OCI-LY3 (cell line): ENCODE measurements around the gene NR3C2.

Source experiments
- H2AFZ ChIP-seq: fragments of 200-600, 300-600 bp; shearing (Covaris generic); 2 replicates; pipeline ENCODE4 v1.6.0; 2014; ENCODE audit warnings: antibody characterized with exemption, low read depth, low read length
- H3K27ac ChIP-seq: fragments of 200-600, 300-600 bp; sonication (generic); 2 replicates; pipeline ENCODE4 v1.5.1; 2014; ENCODE audit warnings: mild to moderate bottlenecking, low read length, moderate library complexity, mixed read lengths
- H3K27me3 ChIP-seq: fragments of 200-600, 300-600 bp; sonication (generic); 2 replicates; pipeline ENCODE4 v1.6.1; 2014; ENCODE audit warnings: low read depth, low read length, mixed read lengths
- H3K36me3 ChIP-seq: fragments of 200-600, 300-600 bp; sonication (generic); replicated peaks from 2 replicates; pipeline ENCODE3; 2014; ENCODE audit warnings: low read depth, low read length, mixed read lengths
- H3K4me1 ChIP-seq: fragments of 300-600, 200-600 bp; sonication (generic); 2 replicates; pipeline ENCODE4 v1.6.1; 2014; ENCODE audit warnings: low read length, mixed read lengths
- H3K4me2 ChIP-seq: fragments of 200-600, 300-600 bp; sonication (generic); 2 replicates; pipeline ENCODE4 v1.6.1; 2014; ENCODE audit warnings: low read length, mixed read lengths
- H3K4me3 ChIP-seq: fragments of 300-600, 200-600 bp; sonication (generic); 2 replicates; pipeline ENCODE4 v1.5.1; 2014; ENCODE audit warnings: antibody characterized with exemption, mild to moderate bottlenecking, low read length, moderate library complexity
- H3K79me2 ChIP-seq: fragments of 300-600, 200-600 bp; shearing (Covaris generic); 2 replicates; pipeline ENCODE4 v1.6.1; 2014; ENCODE audit warnings: mild to moderate bottlenecking, low read length, mixed read lengths
- H3K9ac ChIP-seq: fragments of 300-600, 200-600 bp; shearing (Covaris generic); 2 replicates; pipeline ENCODE4 v1.6.0; 2014; ENCODE audit warnings: mild to moderate bottlenecking, low read length, moderate library complexity
- H3K9me3 ChIP-seq: fragments of 200-600, 300-600 bp; shearing (Covaris generic); 2 replicates; pipeline ENCODE4 v1.6.1; 2014; ENCODE audit warnings: low read length, mixed read lengths; ENCODE audit not compliant: insufficient read depth
- H4K20me1 ChIP-seq: fragments of 200-600, 300-600 bp; sonication (generic); 2 replicates; pipeline ENCODE4 v1.6.1; 2016; ENCODE audit warnings: low read length, mixed read lengths; ENCODE audit not compliant: insufficient read depth
- EZH2phosphoT487 ChIP-seq: fragments of 200-600 bp; shearing (Covaris generic); IDR thresholded peaks from 2 replicates; pipeline ENCODE4 v1.6.1; 2018; ENCODE audit warnings: antibody characterized with exemption, mixed run types, low read depth
- TF ChIP-seq, protein P1 (sequence below): fragments of 200-600, 300-600 bp; sonication (generic); IDR thresholded peaks from 2 replicates; pipeline ENCODE4 v1.5.1; 2014; ENCODE audit warnings: antibody characterized with exemption, low read length, low read depth

Gene NR3C2

DNA sequence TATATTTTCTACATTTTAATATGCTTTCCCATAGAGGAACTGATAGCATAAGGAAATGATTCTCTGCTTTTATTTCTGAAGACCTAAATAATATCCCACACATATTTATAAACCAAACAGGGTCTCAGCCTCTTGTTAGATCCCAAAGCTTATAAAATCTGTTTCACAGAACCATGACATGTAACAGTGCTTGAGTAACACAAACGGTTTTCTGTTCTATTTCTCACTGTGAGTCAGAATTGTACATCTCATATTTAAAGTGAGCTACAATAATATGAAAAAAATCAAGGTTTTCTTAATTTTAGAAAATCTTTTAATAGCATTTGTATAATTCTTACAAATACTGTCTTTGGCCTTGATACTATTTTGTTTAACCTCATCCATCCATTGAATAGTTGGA lies 51.2 kb downstream of the NR3C2 start:
- Histone ChIP-seq H3K79me2 (no peaks in the 10 kb centered on the region), H3K4me2 (no peak overlapping the region), H3K4me3 (no peak overlapping the region), H3K27me3 (no peaks in the 10 kb centered on the region), H3K9ac (no peak overlapping the region), H4K20me1 (no peaks in the 10 kb centered on the region), H2AFZ (no peak overlapping the region), H3K27ac (no peak overlapping the region), H3K9me3 (no peaks in the 10 kb centered on the region), H3K4me1 (no peaks in the 10 kb centered on the region), H3K36me3 (no peaks in the 10 kb centered on the region)
- TF ChIP-seq, protein P1, sequence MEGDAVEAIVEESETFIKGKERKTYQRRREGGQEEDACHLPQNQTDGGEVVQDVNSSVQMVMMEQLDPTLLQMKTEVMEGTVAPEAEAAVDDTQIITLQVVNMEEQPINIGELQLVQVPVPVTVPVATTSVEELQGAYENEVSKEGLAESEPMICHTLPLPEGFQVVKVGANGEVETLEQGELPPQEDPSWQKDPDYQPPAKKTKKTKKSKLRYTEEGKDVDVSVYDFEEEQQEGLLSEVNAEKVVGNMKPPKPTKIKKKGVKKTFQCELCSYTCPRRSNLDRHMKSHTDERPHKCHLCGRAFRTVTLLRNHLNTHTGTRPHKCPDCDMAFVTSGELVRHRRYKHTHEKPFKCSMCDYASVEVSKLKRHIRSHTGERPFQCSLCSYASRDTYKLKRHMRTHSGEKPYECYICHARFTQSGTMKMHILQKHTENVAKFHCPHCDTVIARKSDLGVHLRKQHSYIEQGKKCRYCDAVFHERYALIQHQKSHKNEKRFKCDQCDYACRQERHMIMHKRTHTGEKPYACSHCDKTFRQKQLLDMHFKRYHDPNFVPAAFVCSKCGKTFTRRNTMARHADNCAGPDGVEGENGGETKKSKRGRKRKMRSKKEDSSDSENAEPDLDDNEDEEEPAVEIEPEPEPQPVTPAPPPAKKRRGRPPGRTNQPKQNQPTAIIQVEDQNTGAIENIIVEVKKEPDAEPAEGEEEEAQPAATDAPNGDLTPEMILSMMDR, result no peak
- TF ChIP-seq EZH2phosphoT487, result no peak

DNA sequence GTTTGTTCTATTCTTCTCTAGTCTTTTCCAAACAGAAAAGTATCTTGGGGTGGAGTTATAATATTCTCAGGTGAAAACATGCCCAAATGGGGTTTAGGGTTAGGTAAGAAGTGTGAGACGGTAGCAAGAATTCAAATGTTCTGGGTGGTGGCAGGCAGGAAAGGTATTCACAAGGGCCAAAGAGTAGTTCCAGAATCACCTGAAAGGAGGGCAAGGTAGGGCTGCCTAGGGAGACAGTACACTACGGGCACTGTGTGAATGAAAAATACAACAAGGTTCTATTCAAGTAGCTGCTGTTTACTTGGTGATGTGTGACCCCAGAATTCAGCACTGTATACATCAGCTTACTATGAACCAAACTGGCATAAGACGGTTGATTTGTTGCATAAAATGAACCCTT lies 51.9 kb downstream of the NR3C2 start:
- Histone ChIP-seq H3K27me3 (no peaks in the 10 kb centered on the region), H2AFZ (no peak overlapping the region), H3K4me1 (no peaks in the 10 kb centered on the region), H3K27ac (no peak overlapping the region), H4K20me1 (no peaks in the 10 kb centered on the region), H3K4me2 (no peak overlapping the region), H3K9me3 (no peaks in the 10 kb centered on the region), H3K9ac (no peak overlapping the region), H3K4me3 (no peak overlapping the region), H3K79me2 (no peaks in the 10 kb centered on the region), H3K36me3 (no peaks in the 10 kb centered on the region)
- TF ChIP-seq EZH2phosphoT487, result no peak
- TF ChIP-seq, protein P1, result no peak

DNA sequence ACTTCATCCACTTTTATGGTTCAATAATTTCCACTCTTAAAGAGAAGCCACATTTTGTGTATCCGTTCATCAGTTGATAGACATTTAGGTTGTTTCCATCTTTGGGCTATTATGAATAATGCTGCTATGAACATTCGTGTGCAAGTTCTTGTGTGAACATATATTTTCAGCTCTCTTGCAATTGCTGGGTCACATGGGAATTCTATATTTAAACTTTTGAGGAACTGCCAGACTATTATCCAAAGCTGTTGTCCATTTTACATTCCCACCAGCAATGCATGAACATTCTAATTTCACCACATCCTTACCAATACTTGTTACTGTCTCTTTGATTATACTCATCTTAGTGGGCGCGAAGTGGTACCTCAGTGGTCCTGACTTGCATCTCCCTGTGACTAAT lies 61.9 kb downstream of the NR3C2 start:
- H3K4me1 ChIP-seq, result no peaks in the 10 kb centered on the region
- no peaks in the 10 kb centered on the region for H4K20me1 ChIP-seq
- no peak overlapping the region for H3K4me2 ChIP-seq
- no peak overlapping the region for H2AFZ ChIP-seq
- no peaks in the 10 kb centered on the region for H3K9me3 ChIP-seq
- no peak overlapping the region for H3K4me3 ChIP-seq
- no peak overlapping the region for H3K9ac ChIP-seq
- H3K27ac ChIP-seq, result no peak overlapping the region
- TF ChIP-seq, protein P1, result no peak
- TF ChIP-seq EZH2phosphoT487, result no peak
- H3K27me3 ChIP-seq, result no peaks in the 10 kb centered on the region
- no peaks in the 10 kb centered on the region for H3K79me2 ChIP-seq
- H3K36me3 ChIP-seq, result no peaks in the 10 kb centered on the region

DNA sequence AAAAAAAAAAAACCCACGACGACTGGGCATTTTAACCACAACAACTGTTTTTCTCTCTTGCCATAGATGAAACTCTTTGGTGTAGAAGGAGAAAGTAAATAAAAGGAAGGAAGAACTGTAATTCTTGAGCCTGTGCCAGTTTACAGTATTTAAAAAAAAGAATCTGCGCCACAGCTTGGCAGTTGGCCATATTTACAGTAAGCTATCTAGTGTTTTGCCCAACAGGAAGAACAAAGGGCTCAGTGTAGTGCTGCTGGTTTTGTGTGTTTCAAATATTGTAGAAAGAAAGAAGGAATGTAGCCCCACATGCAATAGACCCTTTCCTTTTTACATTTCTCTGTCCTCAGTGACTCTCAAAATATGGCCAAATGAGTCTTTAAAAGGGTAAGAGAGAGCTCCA lies 66.1 kb downstream of the NR3C2 start:
- H2AFZ ChIP-seq, result no peak overlapping the region
- H3K27ac ChIP-seq, result no peak overlapping the region
- no peak overlapping the region for H3K4me2 ChIP-seq
- H3K4me3 ChIP-seq, result no peak overlapping the region
- H3K27me3 ChIP-seq, result no peaks in the 10 kb centered on the region
- H3K79me2 ChIP-seq, result no peaks in the 10 kb centered on the region
- no peaks in the 10 kb centered on the region for H3K9me3 ChIP-seq
- H4K20me1 ChIP-seq, result no peaks in the 10 kb centered on the region
- H3K9ac ChIP-seq, result no peak overlapping the region
- H3K36me3 ChIP-seq, result no peaks in the 10 kb centered on the region
- no peaks in the 10 kb centered on the region for H3K4me1 ChIP-seq
- TF ChIP-seq, protein P1, result no peak
- TF ChIP-seq EZH2phosphoT487, result no peak
